Left ventricle myocardium inferior (tissue), 1 donor: Measurements from ENCODE around the gene TMEM221. TPM values are rescaled to one million over a fixed set of nuclear protein-coding genes. Genes with fewer than 3 reads are reported as not detected.

Experiments used
- DNase-seq: peaks from one replicate; pipeline ENCODE4 v3.0.0-alpha.2; 2020
- H3K27ac ChIP-seq: fragments of 200-600 bp; replicated peaks from 2 replicates; pipeline ENCODE4 v1.8.0; 2021
- H3K27me3 ChIP-seq: fragments of 200-600 bp; 2 replicates; pipeline ENCODE4 v1.8.0; 2021; ENCODE audit warnings: low read depth
- H3K36me3 ChIP-seq: fragments of 200-600 bp; 2 replicates; pipeline ENCODE4 v1.8.0; 2021
- H3K4me1 ChIP-seq: fragments of 200-600 bp; 2 replicates; pipeline ENCODE4 v1.8.0; 2021
- H3K4me3 ChIP-seq: fragments of 200-600 bp; 2 replicates; pipeline ENCODE4 v1.8.0; 2021; ENCODE audit warnings: mild to moderate bottlenecking, moderate library complexity
- H3K9me3 ChIP-seq: fragments of 200-600 bp; replicated peaks from 2 replicates; pipeline ENCODE4 v1.8.0; 2021
- intact Hi-C: fragments of 100-400 bp; cut with micrococcal nuclease; formaldehyde crosslinking; loops from one replicate; pipeline ENCODE4 v1.11.0; 2022
- total RNA-seq: library from RNA; stranded (reverse); fragmentation: NEBNext Ultra II Directional; extraction: Animal tissue kit (Norgen Biotek cat#: 25700); gene quantifications from one replicate; pipeline ENCODE4 v1.2.1, GENCODE V29; 2021
- TF ChIP-seq, protein P1 (sequence below): fragments of 200-600 bp; IDR thresholded peaks from 2 replicates; pipeline ENCODE4 v1.8.0; 2021; ENCODE audit warnings: antibody characterized with exemption, mild to moderate bottlenecking, borderline replicate concordance
- donor health status: DM: no; HTN: yes; CAD: no; lungs with severe emphysema.

Gene TMEM221
- total RNA-seq, 1 donor from 2014 or later = 0.14 TPM

DNA sequence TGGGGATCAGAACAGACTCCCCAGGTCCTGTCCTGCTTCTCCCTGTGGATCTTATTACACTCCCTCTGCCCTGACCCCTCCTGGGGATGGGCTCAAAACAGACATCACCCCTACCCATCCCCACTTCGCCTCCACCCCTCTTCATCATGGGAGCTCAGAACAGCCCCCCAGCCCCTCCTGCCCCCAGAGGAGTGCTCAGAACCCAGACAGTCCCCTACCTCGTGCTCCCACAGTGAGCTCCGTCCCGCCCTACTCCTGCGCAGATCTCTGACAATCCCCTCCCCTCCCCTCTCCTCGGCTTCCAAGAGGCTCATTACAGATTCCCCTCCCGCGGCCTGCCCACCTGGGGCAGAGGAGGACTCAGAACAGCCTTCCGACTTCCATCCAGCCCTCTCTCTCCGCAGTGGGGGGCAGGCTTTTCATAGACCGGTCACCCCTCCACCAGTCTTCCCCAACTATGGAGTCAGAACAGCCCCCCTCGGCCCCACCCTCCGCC, 6.2 kb upstream of the TMEM221 start:
- H3K9me3 ChIP-seq = no peaks in the 10 kb centered on the region
- H3K27ac ChIP-seq = no peak overlapping the region
- intact Hi-C loops = no loop called here
- TF ChIP-seq, protein P1, sequence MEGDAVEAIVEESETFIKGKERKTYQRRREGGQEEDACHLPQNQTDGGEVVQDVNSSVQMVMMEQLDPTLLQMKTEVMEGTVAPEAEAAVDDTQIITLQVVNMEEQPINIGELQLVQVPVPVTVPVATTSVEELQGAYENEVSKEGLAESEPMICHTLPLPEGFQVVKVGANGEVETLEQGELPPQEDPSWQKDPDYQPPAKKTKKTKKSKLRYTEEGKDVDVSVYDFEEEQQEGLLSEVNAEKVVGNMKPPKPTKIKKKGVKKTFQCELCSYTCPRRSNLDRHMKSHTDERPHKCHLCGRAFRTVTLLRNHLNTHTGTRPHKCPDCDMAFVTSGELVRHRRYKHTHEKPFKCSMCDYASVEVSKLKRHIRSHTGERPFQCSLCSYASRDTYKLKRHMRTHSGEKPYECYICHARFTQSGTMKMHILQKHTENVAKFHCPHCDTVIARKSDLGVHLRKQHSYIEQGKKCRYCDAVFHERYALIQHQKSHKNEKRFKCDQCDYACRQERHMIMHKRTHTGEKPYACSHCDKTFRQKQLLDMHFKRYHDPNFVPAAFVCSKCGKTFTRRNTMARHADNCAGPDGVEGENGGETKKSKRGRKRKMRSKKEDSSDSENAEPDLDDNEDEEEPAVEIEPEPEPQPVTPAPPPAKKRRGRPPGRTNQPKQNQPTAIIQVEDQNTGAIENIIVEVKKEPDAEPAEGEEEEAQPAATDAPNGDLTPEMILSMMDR = no peak
- DNase-seq = no peak
- peaks cover 96% of the 10 kb centered on the region for H3K27me3 ChIP-seq
- peaks cover 6% of the 10 kb centered on the region for H3K4me1 ChIP-seq
- no peaks in the 10 kb centered on the region for H3K36me3 ChIP-seq
- H3K4me3 ChIP-seq = no peak overlapping the region

DNA sequence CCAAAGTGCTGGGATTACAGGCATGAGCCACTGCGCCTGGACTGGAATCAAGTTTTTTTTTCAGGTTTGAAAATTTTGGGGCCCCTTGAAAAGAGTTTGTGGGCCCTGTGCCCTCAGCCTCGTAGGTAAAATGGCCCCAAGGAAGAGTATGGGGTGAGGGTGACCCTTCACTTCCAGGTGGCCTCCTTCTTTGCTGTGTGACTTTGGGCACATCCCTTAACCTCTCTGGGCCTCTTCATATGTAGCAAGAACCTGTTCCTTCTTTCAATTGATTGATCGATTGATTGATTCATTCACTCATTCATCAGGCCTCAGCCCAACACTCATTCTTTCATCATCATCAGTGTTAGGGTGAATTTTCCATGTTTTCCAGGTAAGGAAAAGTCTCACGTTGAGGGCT, 3.4 kb upstream of the TMEM221 start:
- DNase-seq = no peak
- Histone ChIP-seq H3K9me3 (no peaks in the 10 kb centered on the region), H3K27ac (no peak overlapping the region), H3K36me3 (no peaks in the 10 kb centered on the region), H3K4me1 (peaks cover 14% of the 10 kb centered on the region), H3K4me3 (no peak overlapping the region), H3K27me3 (peaks cover 81% of the 10 kb centered on the region)
- TF ChIP-seq, protein P1 = no peak
- intact Hi-C loops = no loop called here

DNA sequence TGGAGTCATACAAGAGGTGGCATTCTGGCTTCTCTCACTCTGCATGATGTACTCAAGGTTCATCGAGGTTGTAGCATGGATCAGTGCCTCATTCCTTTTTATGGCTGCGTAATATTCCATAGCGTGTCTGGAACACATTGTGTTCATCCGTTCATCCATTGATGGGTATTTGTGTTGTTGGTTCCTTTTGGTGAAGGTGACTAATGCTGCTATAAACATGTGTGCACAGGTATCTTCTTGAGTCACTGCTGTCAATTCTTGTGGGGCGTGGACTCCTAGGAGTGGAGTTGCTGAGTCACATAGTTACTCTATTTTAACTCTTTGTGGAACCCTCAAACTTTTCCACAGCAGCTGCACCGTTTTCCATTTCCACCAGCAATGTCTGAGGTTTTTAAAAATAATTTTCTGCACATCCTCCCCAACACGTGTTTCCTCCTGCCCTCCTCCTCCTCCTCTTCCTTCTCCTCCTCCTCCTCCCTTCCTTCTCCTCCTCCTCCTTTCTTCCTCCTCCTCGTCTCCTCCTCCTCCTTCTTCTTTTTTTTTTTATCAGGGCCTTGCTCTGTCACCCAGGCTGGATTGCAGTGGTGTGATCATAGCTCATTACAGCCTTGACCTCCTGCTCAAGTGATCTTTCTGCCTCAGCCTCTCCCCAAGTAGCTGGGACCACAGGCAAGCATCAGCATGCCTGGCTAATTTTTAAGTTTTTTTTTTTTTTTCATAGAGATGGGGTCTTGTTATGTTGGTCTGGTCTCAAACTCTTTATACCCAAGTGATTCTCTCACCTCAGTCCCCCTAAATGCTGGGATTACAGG, 2.0 kb upstream of the TMEM221 start:
- TF ChIP-seq, protein P1 = no peak
- peaks cover 67% of the 10 kb centered on the region for H3K27me3 ChIP-seq
- H3K27ac ChIP-seq = no peak overlapping the region
- no peak for DNase-seq
- H3K4me3 ChIP-seq = no peak overlapping the region
- intact Hi-C loops = no loop called here
- no peaks in the 10 kb centered on the region for H3K9me3 ChIP-seq
- H3K4me1 ChIP-seq = peaks cover 9% of the 10 kb centered on the region
- H3K36me3 ChIP-seq = no peaks in the 10 kb centered on the region

DNA sequence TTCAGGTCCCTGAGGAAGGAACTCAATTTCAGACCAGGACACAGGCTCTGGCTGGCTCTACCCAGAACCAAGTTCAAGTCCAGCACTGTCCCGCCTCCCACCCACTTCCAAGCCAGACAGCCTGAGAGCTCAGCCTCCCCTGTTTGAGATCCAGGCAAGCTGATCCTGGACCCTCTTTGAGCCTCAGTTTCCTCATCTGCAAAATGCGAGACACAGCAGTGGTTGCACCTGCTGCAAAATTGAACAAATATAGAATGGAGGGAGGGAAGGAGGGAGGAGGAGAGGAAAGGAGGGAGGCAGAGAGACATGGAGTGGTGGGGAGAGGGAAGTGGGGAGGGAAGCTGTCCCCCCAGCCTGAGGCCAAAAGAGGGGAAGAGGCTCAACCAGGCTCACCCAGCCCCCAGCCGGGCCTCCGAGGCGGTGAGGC, 751 bp downstream of the TMEM221 start:
- Histone ChIP-seq H3K4me3 (peak overlapping the region; percentile 63), H3K27me3 (peaks cover 42% of the 10 kb centered on the region), H3K27ac (no peak overlapping the region), H3K4me1 (peaks cover 8% of the 10 kb centered on the region), H3K9me3 (no peaks in the 10 kb centered on the region), H3K36me3 (no peaks in the 10 kb centered on the region)
- TF ChIP-seq, protein P1 = no peak
- intact Hi-C loops = no loop called here
- DNase-seq = no peak

DNA sequence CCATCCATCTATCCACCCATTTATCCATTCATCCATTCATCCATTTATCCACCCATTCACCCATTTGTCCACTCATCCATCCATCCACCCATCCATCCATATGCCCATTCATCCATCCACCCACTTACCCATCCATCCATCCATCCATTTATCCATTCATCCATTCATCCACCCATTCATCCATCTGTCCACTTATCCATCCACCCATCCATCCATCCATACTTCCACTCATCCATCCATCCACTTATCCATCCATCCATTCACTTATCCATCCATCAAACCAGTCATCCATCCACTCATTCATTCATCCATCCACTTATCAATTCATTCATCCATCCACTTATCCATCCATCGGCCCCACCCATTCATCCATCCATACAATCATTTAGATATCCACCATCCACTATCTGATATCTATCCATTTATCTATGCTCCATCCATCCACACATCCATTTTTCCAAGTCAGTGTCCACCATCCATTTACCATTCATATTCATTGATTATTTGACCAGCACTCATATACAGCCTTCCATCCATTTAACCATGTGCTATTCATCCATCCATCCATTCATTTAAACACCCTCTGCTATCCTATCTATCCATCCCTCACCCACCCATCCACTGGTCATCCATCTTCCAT, 2.8 kb downstream of the TMEM221 start:
- TF ChIP-seq, protein P1 = no peak
- Histone ChIP-seq H3K36me3 (no peaks in the 10 kb centered on the region), H3K4me1 (peaks cover 8% of the 10 kb centered on the region), H3K4me3 (no peak overlapping the region), H3K9me3 (peaks cover 4% of the 10 kb centered on the region), H3K27ac (no peak overlapping the region), H3K27me3 (peaks cover 22% of the 10 kb centered on the region)
- DNase-seq = no peak
- intact Hi-C loops = no loop called here
